HG02884 (cell line): Measurements from ENCODE around the gene F8.

Experiments used
- ATAC-seq: cut with Tn5 transposase; IDR thresholded peaks from one replicate; pipeline ENCODE4 v1.9.1; 2021; ENCODE audit warnings: mild to moderate bottlenecking, moderate library complexity; ENCODE audit not compliant: unreplicated experiment

The F8 gene

GRCh38 chrX:154793084-154793795 is 229.3 kb downstream of the F8 start:
- ATAC-seq: no peak

GRCh38 chrX:154791939-154792338 is 230.6 kb downstream of the F8 start:
- ATAC-seq: no peak

- ATAC-seq: no peak
These were observed 231.1 kb downstream of the F8 start for GRCh38 chrX:154791467-154791866.
